ENCODE results near the gene ANKIB1.
"Not testable (repeated sequence)": the region's sequence is repeated elsewhere in the genome, so short reads cannot be mapped to it uniquely, and the experiment has no call there.

GRCh38 chr7:92442720-92443119, 196.9 kb downstream of the ANKIB1 start:
- not testable (repeated sequence) for TF ChIP-seq SP1 (IDR thresholded peaks at IDR 0.05); HDGF (IDR thresholded peaks at IDR 0.05; ENCODE audit: borderline replicate concordance); SUZ12 (IDR thresholded peaks at IDR 0.05); LEF1 (IDR thresholded peaks at IDR 0.05; ENCODE audit: borderline replicate concordance); FOXK2 (IDR thresholded peaks at IDR 0.05); CTBP1 (IDR thresholded peaks at IDR 0.05; ENCODE audit: borderline replicate concordance); ELF4 (IDR thresholded peaks at IDR 0.05); FOXM1 (IDR thresholded peaks at IDR 0.05; ENCODE audit: borderline replicate concordance); TARDBP (IDR thresholded peaks at IDR 0.05); NFRKB (IDR thresholded peaks at IDR 0.05)

Measured in HEK293T (cell line).